Neural cell (in vitro differentiated cells): ENCODE results near the gene XPNPEP2. TPM values are rescaled to one million over a fixed set of nuclear protein-coding genes. Genes with fewer than 3 reads are reported as not detected.

Experiments
- H2AFZ ChIP-seq: fragments of 200-600, 300-800 bp; sonication (generic), shearing (Covaris generic); 2 replicates; pipeline ENCODE4 v1.6.0; 2014; ENCODE audit warnings: low read depth, mild to moderate bottlenecking, antibody characterized with exemption, low read length, moderate library complexity
- H3F3A ChIP-seq: fragments of 200-600 bp; shearing (Covaris generic); 2 replicates; pipeline ENCODE4 v1.6.1; 2016; ENCODE audit warnings: mild to moderate bottlenecking, moderate library complexity, mixed read lengths, antibody characterized with exemption, low read length; ENCODE audit not compliant: insufficient read depth, poor library complexity, severe bottlenecking
- H3K27ac ChIP-seq: fragments of 200-600, 300-800 bp; sonication (generic), shearing (Covaris generic); 2 replicates; pipeline ENCODE4 v1.5.1; 2014; ENCODE audit warnings: mild to moderate bottlenecking, low read length, moderate library complexity
- H3K27me3 ChIP-seq: fragments of 300-800, 200-600 bp; sonication (generic), shearing (Covaris generic); 2 replicates; pipeline ENCODE4 v1.6.0; 2014; ENCODE audit warnings: mild to moderate bottlenecking, low read depth, low read length, moderate library complexity; ENCODE audit not compliant: insufficient read depth
- H3K36me3 ChIP-seq: fragments of 300-800, 200-600 bp; sonication (generic), shearing (Covaris generic); 2 replicates; pipeline ENCODE4 v1.5.1; 2014; ENCODE audit warnings: mild to moderate bottlenecking, antibody characterized with exemption, low read length, moderate library complexity; ENCODE audit not compliant: insufficient read depth
- H3K4me2 ChIP-seq: fragments of 300-800, 200-600 bp; sonication (generic), shearing (Covaris generic); 2 replicates; pipeline ENCODE4 v1.6.0; 2014; ENCODE audit warnings: mild to moderate bottlenecking, low read length
- H3K4me3 ChIP-seq: fragments of 300-800, 200-600 bp; sonication (generic), shearing (Covaris generic); 2 replicates; pipeline ENCODE4 v1.5.1; 2014; ENCODE audit warnings: mild to moderate bottlenecking, low read length, moderate library complexity
- H3K79me2 ChIP-seq: fragments of 200-600 bp; shearing (Covaris generic); replicated peaks from 2 replicates; pipeline ENCODE4 v1.6.0; 2014; ENCODE audit warnings: mild to moderate bottlenecking, low read length, moderate library complexity; ENCODE audit not compliant: insufficient read depth
- H3K9ac ChIP-seq: fragments of 300-800, 200-600 bp; sonication (generic), shearing (Covaris generic); 2 replicates; pipeline ENCODE4 v1.6.1; 2016; ENCODE audit warnings: mild to moderate bottlenecking, low read length, mixed read lengths
- H3K9me2 ChIP-seq: fragments of 200-600 bp; shearing (Covaris generic); 2 replicates; pipeline ENCODE4 v1.6.1; 2016; ENCODE audit warnings: mild to moderate bottlenecking, low read length, mixed read lengths; ENCODE audit not compliant: insufficient read depth
- H3K9me3 ChIP-seq: fragments of 200-600, 300-800 bp; sonication (generic), shearing (Covaris generic); 2 replicates; pipeline ENCODE4 v1.6.1; 2016; ENCODE audit warnings: mild to moderate bottlenecking, mixed run types, low read length, moderate library complexity, mixed read lengths
- H4K20me1 ChIP-seq: fragments of 200-600 bp; shearing (Covaris generic); 2 replicates; pipeline ENCODE4 v1.6.1; 2016; ENCODE audit warnings: mild to moderate bottlenecking, mixed run types; ENCODE audit not compliant: insufficient read depth
- CTCF ChIP-seq: fragments of 450-650 bp; IDR thresholded peaks from 2 replicates; pipeline ENCODE4 v1.5.1; 2014; ENCODE audit warnings: antibody characterized with exemption, mild to moderate bottlenecking, moderate library complexity; ENCODE audit not compliant: poor library complexity, severe bottlenecking
- EP300 ChIP-seq: fragments of 450-650 bp; conservative IDR thresholded peaks from 2 replicates; pipeline ENCODE4 v1.6.1; 2014; ENCODE audit warnings: antibody characterized with exemption, mild to moderate bottlenecking, moderate library complexity; ENCODE audit not compliant: poor library complexity, severe bottlenecking
- EZH2 ChIP-seq: fragments of 200-600, 300-800 bp; shearing (Covaris generic), sonication (generic); IDR thresholded peaks from 2 replicates; pipeline ENCODE4 v1.6.1; 2014; ENCODE audit warnings: antibody characterized with exemption, low read length, borderline replicate concordance, mild to moderate bottlenecking; ENCODE audit not compliant: insufficient read depth, poor library complexity, severe bottlenecking
- MXI1 ChIP-seq: fragments of 450-650 bp; conservative IDR thresholded peaks from 2 replicates; pipeline ENCODE4 v1.6.1; 2014; ENCODE audit warnings: antibody characterized with exemption, mild to moderate bottlenecking; ENCODE audit not compliant: poor library complexity, severe bottlenecking
- POLR2AphosphoS5 ChIP-seq: IDR thresholded peaks from 2 replicates; pipeline ENCODE4 v1.6.1; 2012
- RAD21 ChIP-seq: fragments of 450-650 bp; conservative IDR thresholded peaks from 2 replicates; pipeline ENCODE4 v1.6.1; 2014; ENCODE audit warnings: antibody characterized with exemption, mild to moderate bottlenecking, moderate library complexity
- REST ChIP-seq: IDR thresholded peaks from 2 replicates; pipeline ENCODE4 v1.6.1; 2012; ENCODE audit warnings: borderline replicate concordance
- SMC3 ChIP-seq: fragments of 450-650 bp; conservative IDR thresholded peaks from 2 replicates; pipeline ENCODE4 v1.6.1; 2014; ENCODE audit warnings: antibody characterized with exemption, mild to moderate bottlenecking, moderate library complexity; ENCODE audit not compliant: poor library complexity
- TAF1 ChIP-seq: IDR thresholded peaks from 2 replicates; pipeline ENCODE4 v1.6.1; 2012; ENCODE audit warnings: low read depth
- polyA plus RNA-seq: library from polyadenylated mRNA; depleted of rRNA; stranded (reverse); fragments of >200 nt; gene quantifications from 2 replicates; pipeline ENCODE4 v1.2.3, GENCODE V29; 2014

The XPNPEP2 gene
- polyA plus RNA-seq, 1 donor from 2014 or later = not detected

GRCh38 chrX:129690435-129690834 lies 48.3 kb upstream of the XPNPEP2 start:
- H3K27me3 ChIP-seq = no peaks in the 10 kb centered on the region
- no peak overlapping the region for H3K27ac ChIP-seq
- H3F3A ChIP-seq = no peaks in the 10 kb centered on the region
- TF ChIP-seq SMC3 (no peak), POLR2AphosphoS5 (no peak), EP300 (no peak), MXI1 (no peak), TAF1 (no peak), EZH2 (no peak), CTCF (no peak)
- H3K9ac ChIP-seq = no peak overlapping the region
- no peaks in the 10 kb centered on the region for H3K36me3 ChIP-seq
- H3K4me3 ChIP-seq = no peak overlapping the region
- no peaks in the 10 kb centered on the region for H3K79me2 ChIP-seq
- H4K20me1 ChIP-seq = no peaks in the 10 kb centered on the region
- H3K9me2 ChIP-seq = no peaks in the 10 kb centered on the region
- no peak overlapping the region for H3K4me2 ChIP-seq
- H3K9me3 ChIP-seq = no peaks in the 10 kb centered on the region
- no peak overlapping the region for H2AFZ ChIP-seq

DNA sequence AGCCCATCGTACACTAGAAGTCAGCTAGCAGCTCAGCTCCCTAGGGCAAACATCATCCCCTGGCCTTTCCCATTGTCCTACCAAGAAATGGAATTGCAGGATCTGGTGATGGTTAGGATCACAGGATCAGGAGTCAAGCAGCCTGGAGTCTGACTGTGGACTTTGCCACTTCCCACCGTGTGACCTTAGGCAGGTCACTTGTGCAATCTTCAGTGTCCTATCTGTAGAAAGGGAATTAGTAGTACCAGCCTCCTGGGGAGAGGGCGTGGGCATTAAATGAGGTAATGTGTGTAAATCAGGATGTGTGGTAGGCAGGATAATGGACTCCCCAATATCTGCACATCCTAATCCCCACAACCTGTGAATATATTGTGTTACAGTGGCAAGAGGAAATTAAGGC lies 45.4 kb upstream of the XPNPEP2 start:
- H3K79me2 ChIP-seq = no peaks in the 10 kb centered on the region
- TF ChIP-seq POLR2AphosphoS5 (no peak), CTCF (no peak), SMC3 (no peak), EZH2 (no peak), RAD21 (no peak), EP300 (no peak), REST (no peak), MXI1 (no peak), TAF1 (no peak)
- H3K4me3 ChIP-seq = no peak overlapping the region
- H2AFZ ChIP-seq = no peak overlapping the region
- no peaks in the 10 kb centered on the region for H3K9me3 ChIP-seq
- H3K9me2 ChIP-seq = no peaks in the 10 kb centered on the region
- H3K27me3 ChIP-seq = no peaks in the 10 kb centered on the region
- H3K4me2 ChIP-seq = no peak overlapping the region
- no peaks in the 10 kb centered on the region for H3K36me3 ChIP-seq
- no peaks in the 10 kb centered on the region for H4K20me1 ChIP-seq
- H3F3A ChIP-seq = no peaks in the 10 kb centered on the region
- H3K9ac ChIP-seq = no peak overlapping the region
- H3K27ac ChIP-seq = no peak overlapping the region
